Astrocyte of the cerebellum (primary cell): ENCODE data around the gene FAM107B.

Source experiments
- DNase-seq: peaks from one replicate; pipeline ENCODE4 v3.0.0-alpha.2; 2011; ENCODE audit warnings: low read depth
- H3K4me3 ChIP-seq: 2 replicates; pipeline ENCODE4 v1.5.1; 2011; ENCODE audit warnings: mild to moderate bottlenecking, low read depth, low read length, moderate library complexity
- in situ Hi-C: cut with HindIII; loops from 2 replicates; pipeline ENCODE4 v1.10.0; 2017; ENCODE audit warnings: low sequenced_read_pairs
- TF ChIP-seq, protein P1 (sequence below): IDR thresholded peaks from 2 replicates; pipeline ENCODE4 v1.5.1; 2012; ENCODE audit warnings: low read length, low read depth, moderate library complexity, mild to moderate bottlenecking; ENCODE audit errors: missing control alignments

The FAM107B gene

DNA sequence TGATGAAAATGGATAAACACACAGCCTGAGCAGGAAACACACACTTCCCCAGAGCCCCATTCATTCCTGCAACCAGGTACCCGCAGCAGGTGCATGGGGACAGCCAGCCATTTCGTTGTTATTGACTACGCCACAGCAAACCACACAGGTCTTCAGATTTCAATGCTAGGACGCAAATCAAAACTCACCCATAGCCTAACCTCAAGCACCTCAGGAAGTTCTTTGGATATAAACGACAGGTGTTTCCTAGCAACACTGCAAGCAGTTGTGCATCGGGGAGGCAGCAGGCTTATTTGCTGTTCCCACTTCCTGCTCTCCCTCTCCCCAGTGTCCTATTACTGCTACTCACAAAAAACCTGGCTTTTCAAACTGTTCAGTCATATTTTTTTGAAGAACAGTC is 267.5 kb downstream of the FAM107B start:
- in situ Hi-C loops = no loop called here
- DNase-seq = no peak
- TF ChIP-seq, protein P1, sequence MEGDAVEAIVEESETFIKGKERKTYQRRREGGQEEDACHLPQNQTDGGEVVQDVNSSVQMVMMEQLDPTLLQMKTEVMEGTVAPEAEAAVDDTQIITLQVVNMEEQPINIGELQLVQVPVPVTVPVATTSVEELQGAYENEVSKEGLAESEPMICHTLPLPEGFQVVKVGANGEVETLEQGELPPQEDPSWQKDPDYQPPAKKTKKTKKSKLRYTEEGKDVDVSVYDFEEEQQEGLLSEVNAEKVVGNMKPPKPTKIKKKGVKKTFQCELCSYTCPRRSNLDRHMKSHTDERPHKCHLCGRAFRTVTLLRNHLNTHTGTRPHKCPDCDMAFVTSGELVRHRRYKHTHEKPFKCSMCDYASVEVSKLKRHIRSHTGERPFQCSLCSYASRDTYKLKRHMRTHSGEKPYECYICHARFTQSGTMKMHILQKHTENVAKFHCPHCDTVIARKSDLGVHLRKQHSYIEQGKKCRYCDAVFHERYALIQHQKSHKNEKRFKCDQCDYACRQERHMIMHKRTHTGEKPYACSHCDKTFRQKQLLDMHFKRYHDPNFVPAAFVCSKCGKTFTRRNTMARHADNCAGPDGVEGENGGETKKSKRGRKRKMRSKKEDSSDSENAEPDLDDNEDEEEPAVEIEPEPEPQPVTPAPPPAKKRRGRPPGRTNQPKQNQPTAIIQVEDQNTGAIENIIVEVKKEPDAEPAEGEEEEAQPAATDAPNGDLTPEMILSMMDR = no peak
- no peak overlapping the region for H3K4me3 ChIP-seq

DNA sequence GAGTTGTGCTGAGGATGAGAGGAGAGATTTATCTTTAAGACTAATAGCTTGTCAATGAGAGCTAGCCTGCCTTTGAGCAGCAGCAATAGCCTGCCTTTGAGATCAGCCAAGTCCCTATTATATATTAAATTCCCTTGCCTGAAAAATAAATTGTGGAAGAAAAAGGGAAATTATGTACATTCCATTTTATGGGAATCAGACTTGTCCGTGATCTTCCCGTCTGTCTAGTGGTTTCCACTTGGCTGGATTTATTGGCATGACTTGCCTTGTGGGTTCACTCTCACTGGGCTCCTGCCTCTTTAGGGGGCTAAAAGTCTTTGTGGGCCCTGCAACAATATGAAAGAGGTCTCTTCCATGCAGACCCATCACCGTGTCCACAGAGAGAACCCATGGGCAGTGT is 272.3 kb downstream of the FAM107B start:
- TF ChIP-seq, protein P1 = no peak
- in situ Hi-C loops = no loop called here
- DNase-seq = no peak
- H3K4me3 ChIP-seq = no peak overlapping the region

DNA sequence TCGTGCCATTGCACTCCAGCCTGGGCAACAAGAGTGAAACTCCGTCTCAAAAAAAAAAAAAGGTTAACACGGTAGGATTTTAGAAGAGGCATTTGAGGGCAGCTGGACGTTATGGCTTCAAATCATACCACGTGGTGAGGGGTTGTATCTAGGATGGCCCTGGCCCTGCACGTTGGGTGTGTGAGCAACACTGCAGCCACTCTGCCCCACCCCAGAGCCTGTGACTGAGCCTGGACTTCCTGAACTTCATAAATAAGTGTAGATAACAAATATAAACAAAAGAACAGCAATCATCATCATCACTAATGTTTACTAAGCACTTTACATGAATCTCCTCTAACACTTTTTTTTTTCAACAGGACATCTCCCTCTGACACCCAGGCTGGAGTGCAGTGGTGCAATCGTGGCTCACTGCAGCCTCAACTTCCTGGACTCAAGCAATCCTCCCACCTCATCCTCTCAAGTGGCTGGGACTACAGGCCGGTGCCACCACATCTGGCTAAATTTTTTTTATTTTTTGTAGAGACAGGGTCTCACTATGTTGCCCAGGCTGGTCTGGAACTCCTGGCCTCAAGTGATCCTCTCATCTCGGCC is 274.4 kb downstream of the FAM107B start:
- TF ChIP-seq, protein P1 = no peak
- no peak overlapping the region for H3K4me3 ChIP-seq
- DNase-seq = no peak
- in situ Hi-C loops = no loop called here

DNA sequence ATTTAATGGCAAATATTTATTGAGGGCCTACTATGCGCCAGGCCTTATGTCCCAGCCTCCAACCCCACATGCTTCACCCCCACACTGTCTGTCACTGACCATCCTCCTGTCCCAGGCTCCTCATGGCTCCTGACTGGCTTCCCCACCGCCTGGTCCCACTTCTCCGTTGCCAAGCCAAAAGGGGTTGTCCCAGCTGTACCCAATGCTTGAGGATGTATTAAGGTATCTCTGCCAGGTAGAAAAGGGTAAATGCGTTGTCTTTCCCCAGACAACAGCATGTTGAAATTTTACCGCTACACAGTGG is 275.1 kb downstream of the FAM107B start:
- in situ Hi-C loops = no loop called here
- TF ChIP-seq, protein P1 = no peak
- no peak overlapping the region for H3K4me3 ChIP-seq
- DNase-seq = no peak

DNA sequence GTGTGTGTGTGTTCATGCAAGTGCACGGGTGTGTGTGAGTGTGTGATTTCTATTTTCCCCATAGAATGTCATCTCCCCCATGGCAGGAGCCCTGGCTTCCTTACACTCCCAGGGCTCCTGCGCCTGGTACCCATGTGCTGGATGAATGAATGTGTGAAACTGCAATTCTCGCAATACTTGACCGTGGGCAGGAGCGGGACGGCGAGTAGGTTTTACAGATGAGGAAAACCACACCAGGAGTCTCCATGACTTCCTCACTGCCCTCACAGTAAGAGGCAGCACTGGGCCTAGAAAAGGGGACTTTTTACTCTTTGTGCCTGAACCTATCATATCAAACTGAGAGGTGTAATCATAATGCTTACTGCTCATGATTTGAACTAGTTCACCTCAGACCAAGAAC is 276.4 kb downstream of the FAM107B start:
- in situ Hi-C loops = no loop called here

DNA sequence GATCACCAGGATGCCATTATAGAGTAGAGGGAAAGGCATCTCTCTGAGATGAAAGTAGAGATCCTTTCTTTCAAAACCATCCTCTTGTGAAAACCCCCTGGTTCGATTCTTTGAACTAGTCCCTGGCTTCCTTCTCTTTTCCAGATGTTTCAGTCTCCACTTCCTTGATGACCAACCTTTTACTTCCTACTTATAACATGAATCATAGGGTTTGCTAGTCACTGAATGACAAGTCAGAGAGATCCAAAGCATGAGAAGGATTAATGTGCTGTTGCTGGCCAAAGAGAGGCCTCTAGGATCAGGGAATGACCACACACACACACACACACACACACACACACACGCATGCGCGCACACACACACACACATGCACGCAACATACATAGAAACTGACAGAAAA is 282.9 kb downstream of the FAM107B start:
- DNase-seq = no peak
- TF ChIP-seq, protein P1 = no peak
- in situ Hi-C loops = no loop called here
- H3K4me3 ChIP-seq = no peak overlapping the region

More for the DNA sequence above, 276.4 kb downstream of the FAM107B start:
- H3K4me3 ChIP-seq = no peak overlapping the region
- DNase-seq = no peak
- TF ChIP-seq, protein P1 = no peak

DNA sequence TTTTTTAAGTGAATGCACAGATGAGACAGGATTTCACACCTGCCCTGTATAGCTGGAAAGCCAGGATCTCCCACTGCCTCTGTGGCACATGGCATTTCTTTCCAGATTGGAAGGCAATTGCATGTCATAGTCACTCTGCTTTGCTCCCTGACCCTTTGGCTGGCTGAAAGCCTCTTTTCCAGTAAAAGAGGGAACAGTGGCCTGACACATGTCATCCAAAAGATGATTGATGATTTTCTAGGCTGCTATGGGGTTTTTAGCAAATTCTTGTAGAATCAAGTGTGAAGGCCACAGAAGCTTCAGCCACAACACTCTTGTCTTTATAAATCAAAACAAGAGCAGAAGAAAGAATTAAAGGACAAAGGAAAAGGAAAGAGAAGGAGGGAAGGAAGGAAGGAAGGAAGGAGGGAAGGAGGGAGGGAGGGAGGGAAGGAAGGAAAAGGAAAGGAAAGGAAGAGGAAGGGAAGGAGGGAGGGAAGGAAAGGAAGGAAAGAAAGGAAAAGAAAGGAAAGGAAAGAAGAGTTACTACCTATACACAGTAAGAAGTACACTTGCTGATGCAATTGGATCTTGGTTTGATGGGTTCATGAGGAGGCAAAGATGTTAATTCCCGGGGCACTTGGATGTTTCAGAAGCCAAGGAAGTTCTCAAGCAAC is 285.0 kb downstream of the FAM107B start:
- no peak overlapping the region for H3K4me3 ChIP-seq
- DNase-seq = no peak
- TF ChIP-seq, protein P1 = no peak
- in situ Hi-C loops = loop anchor here (10.0 kb wide), 2 partner anchors 385 to 665 kb away; no protein-coding TSS in a partner anchor
